Measurements from ENCODE around the gene TMEM205. TPM values are rescaled to one million over a fixed set of nuclear protein-coding genes. Genes with fewer than 3 reads are reported as not detected.

TMEM205 gene
- total RNA-seq, 1 donor from 2014 or later, result 46.0 TPM

DNA sequence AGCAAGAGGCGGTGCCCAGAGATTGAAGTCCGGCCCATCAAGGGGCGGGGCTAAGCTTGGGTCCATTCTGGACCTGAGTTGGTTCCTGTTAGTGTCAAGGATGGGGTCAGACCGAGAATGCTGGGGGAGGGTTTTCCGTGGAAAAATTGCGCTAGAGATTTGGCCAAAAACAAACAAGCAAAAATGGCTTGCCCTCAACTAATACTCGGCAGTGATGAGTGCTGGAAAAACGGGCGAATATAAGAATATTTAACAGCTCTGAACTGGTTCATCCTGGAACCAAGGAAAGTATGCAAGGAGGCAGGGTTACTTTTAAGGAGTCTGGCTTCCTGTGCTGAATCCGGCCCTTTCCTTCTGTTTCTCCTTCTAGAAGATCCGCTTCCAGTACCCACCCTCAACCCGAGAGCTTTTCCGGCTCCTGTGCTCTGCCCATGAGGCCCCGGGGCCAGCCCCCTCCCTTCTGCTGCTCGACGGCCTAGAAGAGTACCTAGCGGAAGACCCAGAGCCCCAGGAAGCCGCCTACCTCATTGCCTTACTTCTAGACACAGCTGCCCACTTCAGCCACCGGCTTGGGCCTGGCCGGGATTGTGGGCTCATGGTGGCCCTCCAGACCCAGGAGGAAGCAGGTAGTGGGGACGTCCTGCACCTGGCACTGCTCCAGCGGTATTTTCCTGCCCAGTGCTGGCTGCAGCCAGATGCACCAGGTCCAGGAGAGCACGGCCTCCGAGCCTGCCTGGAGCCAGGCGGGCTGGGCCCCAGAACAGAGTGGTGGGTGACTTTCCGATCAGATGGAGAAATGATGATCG, 29.3 kb upstream of the TMEM205 start:
- Mint-ChIP-seq H3K4me3 (ENCODE audit: unreplicated experiment) (no peak overlapping the region), H3K27me3 (ENCODE audit: low read depth, unreplicated experiment) (no peaks in the 10 kb centered on the region), H3K4me1 (ENCODE audit: low read depth, unreplicated experiment) (peaks cover 13% of the 10 kb centered on the region), H3K9me3 (ENCODE audit: unreplicated experiment) (no peaks in the 10 kb centered on the region), H3K27ac (ENCODE audit: unreplicated experiment) (peak overlapping the region; percentile 60), H3K36me3 (ENCODE audit: low read depth, unreplicated experiment) (peaks cover 1% of the 10 kb centered on the region)
- Histone ChIP-seq H2AFZ (ENCODE audit: low read depth, low read length) (peak overlapping the region; percentile 41), H4K20me1 (ENCODE audit: insufficient read depth, low read length) (peaks cover 9% of the 10 kb centered on the region), H3K36me3 (ENCODE audit: insufficient read depth, low read length) (no peaks in the 10 kb centered on the region), H3K4me2 (ENCODE audit: low read length) (peak overlapping the region; percentile 78), H3K79me2 (ENCODE audit: insufficient read depth, low read length) (no peaks in the 10 kb centered on the region), H3K9ac (ENCODE audit: low read length) (peak overlapping the region; percentile 84), H3K9me3 (ENCODE audit: insufficient read depth, low read depth, low read length) (no peaks in the 10 kb centered on the region), H3K27me3 (ENCODE audit: insufficient read depth, low read length) (no peaks in the 10 kb centered on the region), H3K4me3 (ENCODE audit: insufficient read depth, low read depth, low read length) (peak overlapping the region; percentile 70), H3K27ac (ENCODE audit: low read depth, low read length) (peak overlapping the region; percentile 8), H3K4me1 (ENCODE audit: insufficient read depth, low read length) (peaks cover 45% of the 10 kb centered on the region)
- no peak for FAIRE-seq
- TF ChIP-seq EZH2 (IDR thresholded peaks at IDR 0.05; ENCODE audit: insufficient read depth, low read length), result no peak
- TF ChIP-seq, protein P1, sequence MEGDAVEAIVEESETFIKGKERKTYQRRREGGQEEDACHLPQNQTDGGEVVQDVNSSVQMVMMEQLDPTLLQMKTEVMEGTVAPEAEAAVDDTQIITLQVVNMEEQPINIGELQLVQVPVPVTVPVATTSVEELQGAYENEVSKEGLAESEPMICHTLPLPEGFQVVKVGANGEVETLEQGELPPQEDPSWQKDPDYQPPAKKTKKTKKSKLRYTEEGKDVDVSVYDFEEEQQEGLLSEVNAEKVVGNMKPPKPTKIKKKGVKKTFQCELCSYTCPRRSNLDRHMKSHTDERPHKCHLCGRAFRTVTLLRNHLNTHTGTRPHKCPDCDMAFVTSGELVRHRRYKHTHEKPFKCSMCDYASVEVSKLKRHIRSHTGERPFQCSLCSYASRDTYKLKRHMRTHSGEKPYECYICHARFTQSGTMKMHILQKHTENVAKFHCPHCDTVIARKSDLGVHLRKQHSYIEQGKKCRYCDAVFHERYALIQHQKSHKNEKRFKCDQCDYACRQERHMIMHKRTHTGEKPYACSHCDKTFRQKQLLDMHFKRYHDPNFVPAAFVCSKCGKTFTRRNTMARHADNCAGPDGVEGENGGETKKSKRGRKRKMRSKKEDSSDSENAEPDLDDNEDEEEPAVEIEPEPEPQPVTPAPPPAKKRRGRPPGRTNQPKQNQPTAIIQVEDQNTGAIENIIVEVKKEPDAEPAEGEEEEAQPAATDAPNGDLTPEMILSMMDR (IDR thresholded peaks at IDR 0.05; ENCODE audit: insufficient read depth, low read depth, low read length), result no peak
- no peak for DNase-seq (ENCODE audit: low read depth)

DNA sequence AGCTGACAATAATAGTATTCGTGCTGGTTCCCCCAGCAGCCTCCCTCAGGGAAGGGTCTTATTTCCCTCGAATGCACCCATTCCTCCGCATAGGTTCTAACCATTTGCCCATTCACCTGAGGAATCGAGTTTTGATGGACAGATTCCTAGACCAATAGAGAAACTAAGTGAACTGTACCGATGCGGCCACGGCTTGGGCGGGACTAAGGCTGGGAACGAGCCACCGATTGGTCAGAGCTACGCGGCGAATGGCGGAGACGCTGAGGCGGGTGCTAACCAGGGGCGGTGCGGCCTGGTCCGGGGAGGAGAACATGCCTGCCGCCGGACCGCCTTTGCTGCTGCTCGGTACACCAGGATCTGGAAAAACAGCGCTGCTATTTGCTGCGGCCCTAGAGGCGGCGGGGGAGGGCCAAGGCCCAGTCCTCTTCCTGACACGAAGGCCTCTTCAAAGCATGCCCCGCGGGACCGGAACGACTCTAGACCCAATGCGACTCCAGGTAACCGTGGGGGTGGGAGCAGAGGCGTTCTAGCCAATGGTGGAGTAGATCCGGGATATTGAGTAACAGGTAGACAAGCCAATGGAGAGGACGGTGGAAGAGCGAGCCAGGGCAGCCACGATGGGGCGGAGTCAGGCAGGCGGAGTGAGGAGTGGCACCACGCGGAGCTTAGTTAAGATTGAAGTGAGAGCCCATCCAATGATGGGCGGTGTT, 28.5 kb upstream of the TMEM205 start, which contains the start of gene SWSAP1:
SWSAP1 (plus strand) TSS at position 234 of the 710 bp plus-strand sequence; CDS start at position 249, 15 bp downstream.
- Mint-ChIP-seq H3K9me3 (ENCODE audit: unreplicated experiment) (no peaks in the 10 kb centered on the region), H3K4me1 (ENCODE audit: low read depth, unreplicated experiment) (peaks cover 13% of the 10 kb centered on the region), H3K27ac (ENCODE audit: unreplicated experiment) (peak within 1 kb of the TSS; percentile 35), H3K27me3 (ENCODE audit: low read depth, unreplicated experiment) (no peaks in the 10 kb centered on the region), H3K4me3 (ENCODE audit: unreplicated experiment) (no peak within 1 kb of the TSS), H3K36me3 (ENCODE audit: low read depth, unreplicated experiment) (peaks cover 2% of the 10 kb centered on the region)
- H3K4me1 ChIP-seq (ENCODE audit: insufficient read depth, low read length), result peaks cover 42% of the 10 kb centered on the region
- H3K9me3 ChIP-seq (ENCODE audit: insufficient read depth, low read depth, low read length), result no peaks in the 10 kb centered on the region
- H2AFZ ChIP-seq (ENCODE audit: low read depth, low read length), result peak within 1 kb of the TSS; percentile 95
- H3K27ac ChIP-seq (ENCODE audit: low read depth, low read length), result peak within 1 kb of the TSS; percentile 87
- H3K36me3 ChIP-seq (ENCODE audit: insufficient read depth, low read length), result no peaks in the 10 kb centered on the region
- peak within 1 kb of the TSS; percentile 78 for H3K4me2 ChIP-seq (ENCODE audit: low read length)
- FAIRE-seq, result peak; percentile 50
- peak within 1 kb of the TSS; percentile 84 for H3K9ac ChIP-seq (ENCODE audit: low read length)
- H4K20me1 ChIP-seq (ENCODE audit: insufficient read depth, low read length), result peaks cover 9% of the 10 kb centered on the region
- no peak for TF ChIP-seq EZH2 (IDR thresholded peaks at IDR 0.05; ENCODE audit: insufficient read depth, low read length)
- TF ChIP-seq, protein P1 (IDR thresholded peaks at IDR 0.05; ENCODE audit: insufficient read depth, low read depth, low read length), result no peak
- no peaks in the 10 kb centered on the region for H3K27me3 ChIP-seq (ENCODE audit: insufficient read depth, low read length)
- H3K4me3 ChIP-seq (ENCODE audit: insufficient read depth, low read depth, low read length), result peak within 1 kb of the TSS; percentile 70
- peak; percentile 98 for DNase-seq (ENCODE audit: low read depth)
- H3K79me2 ChIP-seq (ENCODE audit: insufficient read depth, low read length), result no peaks in the 10 kb centered on the region

All from astrocyte (in vitro differentiated cells and primary cell).